Trophoblast cell (in vitro differentiated cells and primary cell): ENCODE data around the gene GSG1L.

Source experiments
- DNase-seq, 2 donors: peaks; one replicate each; pipeline ENCODE4 v3.0.0-alpha.2; 2016
- H2AFZ ChIP-seq: 2 replicates; pipeline ENCODE4 v1.6.1; 2013; ENCODE audit warnings: low read length, moderate library complexity, mild to moderate bottlenecking; ENCODE audit not compliant: insufficient read depth, poor library complexity
- H2AK5ac ChIP-seq: 2 replicates; pipeline ENCODE4 v1.6.1; 2013; ENCODE audit warnings: mild to moderate bottlenecking, low read length
- H2BK120ac ChIP-seq: 2 replicates; pipeline ENCODE4 v1.6.1; 2013; ENCODE audit warnings: low read length, mild to moderate bottlenecking, moderate library complexity; ENCODE audit not compliant: insufficient read depth, poor library complexity
- H2BK12ac ChIP-seq: 2 replicates; pipeline ENCODE4 v1.6.1; 2013; ENCODE audit warnings: mild to moderate bottlenecking, low read length, moderate library complexity
- H2BK5ac ChIP-seq: 2 replicates; pipeline ENCODE4 v1.6.1; 2013; ENCODE audit warnings: low read length, low read depth, moderate library complexity, mild to moderate bottlenecking; ENCODE audit not compliant: poor library complexity
- H3K14ac ChIP-seq: 2 replicates; pipeline ENCODE4 v1.6.1; 2013; ENCODE audit warnings: mild to moderate bottlenecking, low read length
- H3K18ac ChIP-seq: 2 replicates; pipeline ENCODE4 v1.6.1; 2013; ENCODE audit warnings: mild to moderate bottlenecking, low read length
- H3K23ac ChIP-seq: 2 replicates; pipeline ENCODE4 v1.6.1; 2013; ENCODE audit warnings: low read length
- H3K27ac ChIP-seq: 2 replicates; pipeline ENCODE4 v1.5.1; 2013; ENCODE audit warnings: low read depth, mild to moderate bottlenecking, inconsistent platforms, low read length, moderate library complexity
- H3K27me3 ChIP-seq: 2 replicates; pipeline ENCODE4 v1.6.1; 2013; ENCODE audit warnings: inconsistent platforms, mild to moderate bottlenecking, low read length, moderate library complexity; ENCODE audit not compliant: insufficient read depth
- H3K36me3 ChIP-seq, 2 experiments: 1 replicate in 1 of 2; 2 replicates in 1 of 2; pipeline ENCODE4 v1.6.1; 2013; ENCODE audit warnings: low read length in 2 of 2, mild to moderate bottlenecking in 2 of 2, moderate library complexity in 1 of 2; ENCODE audit not compliant: insufficient read depth in 2 of 2, control insufficient read depth in 1 of 2
- H3K4ac ChIP-seq: 2 replicates; pipeline ENCODE4 v1.6.1; 2013; ENCODE audit warnings: low read depth, mild to moderate bottlenecking, low read length, moderate library complexity
- H3K4me1 ChIP-seq, 2 experiments: 1 replicate in 1 of 2; 2 replicates in 1 of 2; pipeline ENCODE4 v1.6.1; 2013; ENCODE audit warnings: low read length in 2 of 2, mild to moderate bottlenecking in 2 of 2, moderate library complexity in 1 of 2; ENCODE audit not compliant: insufficient read depth in 2 of 2, control insufficient read depth in 1 of 2
- H3K4me2 ChIP-seq: 2 replicates; pipeline ENCODE4 v1.6.1; 2013; ENCODE audit warnings: inconsistent platforms, mild to moderate bottlenecking, low read length, moderate library complexity
- H3K4me3 ChIP-seq: 2 replicates; pipeline ENCODE4 v1.5.1; 2013; ENCODE audit warnings: mild to moderate bottlenecking, low read depth, low read length, inconsistent platforms
- H3K79me1 ChIP-seq: one replicate; pipeline ENCODE4 v1.6.1; 2013; ENCODE audit warnings: low read length
- H3K79me2 ChIP-seq: 2 replicates; pipeline ENCODE4 v1.6.1; 2013; ENCODE audit warnings: low read length, mild to moderate bottlenecking; ENCODE audit not compliant: control insufficient read depth, insufficient read depth, poor library complexity
- H3K9ac ChIP-seq: 2 replicates; pipeline ENCODE4 v1.6.1; 2013; ENCODE audit warnings: mild to moderate bottlenecking, low read length
- H3K9me3 ChIP-seq: 2 replicates; pipeline ENCODE4 v1.6.1; 2013; ENCODE audit warnings: low read depth, mild to moderate bottlenecking, control low read depth, inconsistent platforms, low read length; ENCODE audit not compliant: insufficient read depth
- H4K12ac ChIP-seq: 2 replicates; pipeline ENCODE4 v1.6.1; 2013; ENCODE audit warnings: low read depth, mild to moderate bottlenecking, low read length, moderate library complexity
- H4K8ac ChIP-seq: 2 replicates; pipeline ENCODE4 v1.6.1; 2013; ENCODE audit warnings: low read depth, mild to moderate bottlenecking, low read length, moderate library complexity
- H4K91ac ChIP-seq: one replicate; pipeline ENCODE4 v1.6.1; 2013; ENCODE audit warnings: low read depth, mild to moderate bottlenecking, low read length, moderate library complexity
- WGBS: extraction: QIAGEN DNeasy Blood & Tissue Kit; methylation state at CpG from one replicate; pipeline ENCODE4 v1.1.7; 2013; ENCODE audit warnings: missing lambda C conversion rate; ENCODE audit not compliant: insufficient read length, insufficient coverage; ENCODE audit errors: extremely low coverage; 5-methylcytosine and 5-hydroxymethylcytosine counted together

Gene GSG1L

DNA sequence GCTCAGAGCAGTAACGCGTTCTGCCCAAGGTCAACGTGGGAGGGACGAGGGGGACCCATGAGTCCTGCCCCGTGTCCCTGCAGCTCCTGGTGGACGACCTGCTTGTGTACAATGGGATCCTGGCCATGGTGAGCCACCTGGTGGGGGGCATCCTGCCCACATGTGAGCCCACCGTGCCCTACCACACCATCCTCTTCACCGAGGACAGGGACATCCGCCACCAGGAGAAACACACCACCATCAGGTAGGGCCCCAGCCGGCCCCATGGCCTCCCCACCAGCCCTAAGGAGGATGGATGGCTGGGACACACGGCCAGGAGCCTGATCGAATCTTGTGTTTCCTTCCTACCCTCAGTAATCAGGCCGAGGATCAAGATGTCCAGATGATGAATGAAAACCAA is 286.0 kb downstream of the GSG1L start:
- H3K4me1 ChIP-seq: peaks cover 0 to 6% of the 10 kb centered on the region in 2 experiments
- H3K14ac ChIP-seq: no peak overlapping the region
- no peak overlapping the region for H4K12ac ChIP-seq
- H3K18ac ChIP-seq: no peak overlapping the region
- H3K36me3 ChIP-seq: peaks cover 2 to 3% of the 10 kb centered on the region in 2 experiments
- WGBS: no CpG with 5 or more reads among the region's 13 CpGs
- no peak overlapping the region for H4K91ac ChIP-seq
- no peaks in the 10 kb centered on the region for H3K27me3 ChIP-seq
- no peak overlapping the region for H2BK5ac ChIP-seq
- no peaks in the 10 kb centered on the region for H3K9me3 ChIP-seq
- H3K79me2 ChIP-seq: no peaks in the 10 kb centered on the region
- no peak overlapping the region for H3K27ac ChIP-seq
- H3K4me3 ChIP-seq: no peak overlapping the region
- no peak overlapping the region for H2AFZ ChIP-seq
- H4K8ac ChIP-seq: no peak overlapping the region
- no peak overlapping the region for H2BK120ac ChIP-seq
- no peaks in the 10 kb centered on the region for H3K79me1 ChIP-seq
- H2BK12ac ChIP-seq: no peak overlapping the region
- no peak overlapping the region for H3K9ac ChIP-seq
- no peak overlapping the region for H3K4ac ChIP-seq
- H3K23ac ChIP-seq: no peak overlapping the region
- no peak for DNase-seq
- H2AK5ac ChIP-seq: no peak overlapping the region
- H3K4me2 ChIP-seq: no peak overlapping the region

DNA sequence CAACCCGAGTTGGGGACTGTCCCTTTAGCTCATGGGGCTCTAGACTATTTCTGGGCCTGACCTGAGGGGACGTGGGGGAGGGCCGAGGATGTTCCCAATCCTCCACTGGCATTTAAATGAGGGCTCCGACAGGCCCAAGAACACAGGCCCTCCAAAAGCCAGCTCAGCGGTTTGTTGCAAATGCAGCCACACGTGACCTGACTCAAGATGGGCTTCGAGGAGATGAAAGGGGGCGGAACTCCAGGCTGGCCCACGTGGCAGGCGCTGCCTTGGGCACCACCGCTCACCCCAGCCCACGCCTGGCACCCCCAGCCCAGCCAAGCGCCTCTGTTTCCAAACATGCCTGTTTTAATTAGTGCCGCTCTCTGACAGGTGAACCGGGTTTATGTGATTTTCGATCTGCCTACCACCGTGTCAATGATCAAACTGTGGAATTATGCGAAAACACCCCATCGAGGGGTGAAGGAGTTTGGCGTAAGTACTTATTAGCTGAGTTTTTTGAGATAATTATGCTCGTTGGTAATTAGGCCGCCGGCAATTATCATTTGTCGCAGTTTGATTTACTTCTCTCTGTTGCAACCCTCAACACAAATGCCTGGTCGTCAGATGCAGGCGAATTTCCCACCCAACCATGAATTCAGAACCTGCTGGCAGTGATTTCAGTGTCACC is 286.8 kb downstream of the GSG1L start:
- Histone ChIP-seq H3K79me2 (no peaks in the 10 kb centered on the region), H3K23ac (no peak overlapping the region), H4K91ac (no peak overlapping the region), H3K4me3 (no peak overlapping the region), H2BK120ac (no peak overlapping the region), H3K14ac (no peak overlapping the region), H4K8ac (no peak overlapping the region), H3K36me3 (peaks cover 5 to 8% of the 10 kb centered on the region in 2 experiments), H4K12ac (no peak overlapping the region), H2BK5ac (no peak overlapping the region), H3K4me1 (peaks cover 0 to 6% of the 10 kb centered on the region in 2 experiments), H3K4me2 (no peak overlapping the region), H3K9ac (no peak overlapping the region), H3K4ac (no peak overlapping the region), H2BK12ac (no peak overlapping the region), H3K79me1 (peaks cover under 1% of the 10 kb centered on the region), H3K27ac (no peak overlapping the region), H2AFZ (no peak overlapping the region), H3K9me3 (no peaks in the 10 kb centered on the region), H3K27me3 (no peaks in the 10 kb centered on the region), H3K18ac (no peak overlapping the region), H2AK5ac (no peak overlapping the region)
- no CpG with 5 or more reads among the region's 26 CpGs for WGBS
- DNase-seq: no peak

DNA sequence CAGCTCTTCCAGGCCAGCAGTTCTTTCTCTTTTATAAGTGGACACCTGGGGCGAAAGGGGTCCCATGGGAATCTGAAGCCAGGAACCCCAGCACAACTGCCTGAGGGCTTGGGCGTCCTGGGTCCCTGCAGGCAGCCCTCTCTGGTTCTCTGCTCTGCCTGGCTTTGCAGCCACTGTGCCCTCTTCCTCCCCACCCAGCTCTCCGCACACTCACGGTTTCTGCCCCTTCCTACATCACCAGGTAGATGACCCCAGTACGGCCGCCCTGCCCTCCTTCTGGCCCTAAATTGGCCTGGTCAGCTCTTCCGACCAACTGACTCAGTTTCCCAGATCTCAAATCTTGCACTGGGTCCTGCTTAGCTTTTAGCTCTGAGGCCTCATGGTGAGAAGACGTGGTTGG is 288.3 kb downstream of the GSG1L start:
- no peak overlapping the region for H2AFZ ChIP-seq
- H3K18ac ChIP-seq: no peak overlapping the region
- H3K4me1 ChIP-seq: peaks cover 7 to 8% of the 10 kb centered on the region in 2 experiments
- no peaks in the 10 kb centered on the region for H3K27me3 ChIP-seq
- no peak overlapping the region for H2BK120ac ChIP-seq
- no peak overlapping the region for H4K91ac ChIP-seq
- no peak overlapping the region for H3K4ac ChIP-seq
- H3K4me3 ChIP-seq: no peak overlapping the region
- no peak overlapping the region for H4K8ac ChIP-seq
- H3K79me1 ChIP-seq: peaks cover 7% of the 10 kb centered on the region
- H3K9ac ChIP-seq: no peak overlapping the region
- no peak overlapping the region for H3K23ac ChIP-seq
- H2AK5ac ChIP-seq: no peak overlapping the region
- WGBS: no CpG with 5 or more reads among the region's 8 CpGs
- H3K79me2 ChIP-seq: no peaks in the 10 kb centered on the region
- no peak overlapping the region for H2BK12ac ChIP-seq
- H4K12ac ChIP-seq: no peak overlapping the region
- no peak overlapping the region for H3K14ac ChIP-seq
- no peak for DNase-seq
- H3K9me3 ChIP-seq: no peaks in the 10 kb centered on the region
- peaks cover 8 to 10% of the 10 kb centered on the region in 2 experiments for H3K36me3 ChIP-seq
- no peak overlapping the region for H3K27ac ChIP-seq
- no peak overlapping the region for H3K4me2 ChIP-seq
- no peak overlapping the region for H2BK5ac ChIP-seq

DNA sequence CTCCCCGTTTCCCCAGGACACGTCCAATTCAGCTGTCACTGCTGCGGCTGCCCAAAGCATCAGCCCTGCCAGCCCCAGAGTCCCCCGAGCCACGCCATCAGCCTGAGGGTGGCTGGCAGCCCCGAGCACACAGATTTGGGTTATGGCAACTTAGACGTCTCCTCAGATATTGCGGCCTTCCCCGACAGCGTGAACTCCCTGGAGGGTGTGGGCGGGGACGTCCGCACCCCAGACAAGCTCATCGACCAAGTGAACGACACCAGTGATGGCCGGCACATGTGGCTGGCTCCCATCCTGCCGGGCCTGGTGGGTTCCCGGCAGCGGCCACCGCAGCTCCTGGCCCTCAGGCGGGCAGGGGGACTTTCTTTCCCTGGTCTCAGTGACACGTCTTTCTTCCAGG is 288.7 kb downstream of the GSG1L start:
- Histone ChIP-seq H2AFZ (no peak overlapping the region), H3K9ac (no peak overlapping the region), H4K91ac (no peak overlapping the region), H3K9me3 (no peaks in the 10 kb centered on the region), H3K79me1 (peaks cover 8% of the 10 kb centered on the region), H4K8ac (no peak overlapping the region), H4K12ac (no peak overlapping the region), H2AK5ac (no peak overlapping the region), H3K36me3 (peaks cover 8 to 10% of the 10 kb centered on the region in 2 experiments), H3K18ac (no peak overlapping the region), H3K27me3 (no peaks in the 10 kb centered on the region), H2BK12ac (no peak overlapping the region), H3K79me2 (no peaks in the 10 kb centered on the region), H3K14ac (no peak overlapping the region), H3K23ac (no peak overlapping the region), H2BK5ac (no peak overlapping the region), H3K4ac (no peak overlapping the region), H3K4me2 (no peak overlapping the region), H3K27ac (no peak overlapping the region), H3K4me3 (no peak overlapping the region), H2BK120ac (no peak overlapping the region), H3K4me1 (peaks cover 8 to 9% of the 10 kb centered on the region in 2 experiments)
- DNase-seq: no peak
- WGBS: no CpG with 5 or more reads among the region's 22 CpGs
